ENCODE results near the gene CACNA2D3.

CACNA2D3 gene

DNA sequence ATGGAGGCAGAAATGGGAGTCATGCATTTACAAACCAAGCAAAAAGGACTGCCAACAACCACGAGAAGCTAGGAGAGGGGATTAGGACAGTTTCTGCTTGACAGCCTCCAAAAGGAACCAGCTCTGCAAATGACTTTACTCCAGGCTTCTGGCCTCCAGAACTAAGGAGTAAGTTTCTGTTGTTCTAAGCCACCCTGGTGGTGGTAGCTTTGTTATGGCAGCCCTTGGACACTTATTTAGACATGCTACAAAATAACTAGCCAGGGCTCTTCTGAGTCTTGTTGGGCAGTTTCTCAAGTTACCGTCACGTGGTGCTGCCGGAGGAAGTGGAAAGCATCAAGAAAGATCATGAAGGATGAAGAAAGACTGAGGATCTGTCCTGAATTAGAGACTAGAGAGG lies 419.0 kb downstream of the CACNA2D3 start:
- no peak for DNase-seq (ENCODE audit: low read depth, low spot score)

DNA sequence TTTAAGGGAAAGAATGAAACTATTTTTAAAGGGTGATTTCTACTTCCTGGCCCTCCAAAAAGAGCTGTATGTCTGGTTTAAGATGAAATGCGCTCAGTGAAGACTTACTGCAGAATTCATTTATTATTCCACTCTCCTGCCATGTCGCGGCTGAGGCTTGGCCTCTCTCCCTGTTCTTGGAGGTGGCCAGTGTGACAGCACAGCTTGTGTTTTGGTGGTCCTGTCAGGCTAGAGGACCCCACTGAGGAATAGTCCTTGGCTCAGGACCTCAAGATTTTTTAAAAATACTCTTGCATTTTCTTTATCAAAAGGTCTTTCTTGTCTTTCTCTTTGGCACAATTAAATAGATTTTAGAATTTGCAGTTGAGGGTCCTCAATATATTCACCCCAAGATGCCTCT lies 421.1 kb downstream of the CACNA2D3 start:
- H3K4me3 ChIP-seq: no peak overlapping the region
- no peak overlapping the region for H3K27ac ChIP-seq
- TF ChIP-seq EZH2 (IDR thresholded peaks at IDR 0.05) (no peak), FOXP2 (optimal IDR thresholded peaks at IDR 0.05; ENCODE audit: control extremely low read depth, extremely low read length, insufficient read depth) (no peak), POLR2AphosphoS5 (IDR thresholded peaks at IDR 0.05; ENCODE audit: borderline replicate concordance, low read depth, low read length) (no peak)
- no peaks in the 10 kb centered on the region for H3K36me3 ChIP-seq (ENCODE audit: insufficient read depth, low read length)
- no peak for DNase-seq (ENCODE audit: low read depth, low spot score)
- H3K9me3 ChIP-seq (ENCODE audit: low read depth, low read length): no peaks in the 10 kb centered on the region
- H3K9ac ChIP-seq (ENCODE audit: insufficient read length): no peak overlapping the region

More for the DNA sequence above, 419.0 kb downstream of the CACNA2D3 start:
- Histone ChIP-seq H3K9ac (ENCODE audit: insufficient read length) (no peak overlapping the region), H3K4me3 (no peak overlapping the region), H3K27ac (no peak overlapping the region), H3K9me3 (ENCODE audit: low read depth, low read length) (no peaks in the 10 kb centered on the region), H3K36me3 (ENCODE audit: insufficient read depth, low read length) (no peaks in the 10 kb centered on the region)
- TF ChIP-seq FOXP2 (optimal IDR thresholded peaks at IDR 0.05; ENCODE audit: control extremely low read depth, extremely low read length, insufficient read depth) (no peak), EZH2 (IDR thresholded peaks at IDR 0.05) (no peak)

DNA sequence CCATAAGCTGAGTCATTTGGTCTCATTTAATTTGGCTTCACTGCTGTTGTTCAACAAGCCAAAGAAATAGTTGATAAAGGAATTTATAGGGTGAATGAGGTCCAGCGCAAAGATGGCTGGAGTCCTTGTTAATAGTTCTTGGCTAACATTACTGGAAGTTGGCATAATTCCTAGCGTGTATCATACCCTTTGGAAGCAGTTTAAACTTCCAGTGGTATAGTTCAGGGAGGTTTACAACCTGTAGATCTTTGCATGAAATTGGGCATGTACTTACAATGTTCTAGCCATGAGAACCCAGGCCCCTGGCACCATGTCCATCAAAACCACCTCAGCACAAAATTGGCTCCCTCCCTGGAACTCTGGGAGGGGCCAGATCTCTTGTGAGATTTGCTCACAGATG lies 424.7 kb downstream of the CACNA2D3 start:
- no peak for TF ChIP-seq FOXP2 (optimal IDR thresholded peaks at IDR 0.05; ENCODE audit: control extremely low read depth, extremely low read length, insufficient read depth)
- TF ChIP-seq EZH2 (IDR thresholded peaks at IDR 0.05): no peak
- no peak for TF ChIP-seq POLR2AphosphoS5 (IDR thresholded peaks at IDR 0.05; ENCODE audit: borderline replicate concordance, low read depth, low read length)
- Histone ChIP-seq H3K27ac (no peak overlapping the region), H3K9ac (ENCODE audit: insufficient read length) (no peak overlapping the region), H3K9me3 (ENCODE audit: low read depth, low read length) (no peaks in the 10 kb centered on the region), H3K4me3 (no peak overlapping the region), H3K36me3 (ENCODE audit: insufficient read depth, low read length) (no peaks in the 10 kb centered on the region)
- DNase-seq (ENCODE audit: low read depth, low spot score): no peak

- H3K27ac ChIP-seq: no peak overlapping the region
- DNase-seq (ENCODE audit: low read depth, low spot score): no peak
- no peak overlapping the region for H3K9ac ChIP-seq (ENCODE audit: insufficient read length)
- no peaks in the 10 kb centered on the region for H3K36me3 ChIP-seq (ENCODE audit: insufficient read depth, low read length)
- no peaks in the 10 kb centered on the region for H3K9me3 ChIP-seq (ENCODE audit: low read depth, low read length)
- no peak for TF ChIP-seq POLR2AphosphoS5 (IDR thresholded peaks at IDR 0.05; ENCODE audit: borderline replicate concordance, low read depth, low read length)
- no peak for TF ChIP-seq FOXP2 (optimal IDR thresholded peaks at IDR 0.05; ENCODE audit: control extremely low read depth, extremely low read length, insufficient read depth)
- no peak for TF ChIP-seq EZH2 (IDR thresholded peaks at IDR 0.05)
- no peak overlapping the region for H3K4me3 ChIP-seq
Measured at GRCh38 chr3:54547846-54548245, 425.5 kb downstream of the CACNA2D3 start.

- Histone ChIP-seq H3K27ac (no peak overlapping the region), H3K9ac (ENCODE audit: insufficient read length) (no peak overlapping the region), H3K4me3 (no peak overlapping the region), H3K9me3 (ENCODE audit: low read depth, low read length) (no peaks in the 10 kb centered on the region), H3K36me3 (ENCODE audit: insufficient read depth, low read length) (no peaks in the 10 kb centered on the region)
- DNase-seq (ENCODE audit: low read depth, low spot score): no peak
- TF ChIP-seq FOXP2 (optimal IDR thresholded peaks at IDR 0.05; ENCODE audit: control extremely low read depth, extremely low read length, insufficient read depth): no peak
- TF ChIP-seq EZH2 (IDR thresholded peaks at IDR 0.05): no peak
- no peak for TF ChIP-seq POLR2AphosphoS5 (IDR thresholded peaks at IDR 0.05; ENCODE audit: borderline replicate concordance, low read depth, low read length)
Measured at GRCh38 chr3:54549607-54550220, 427.4 kb downstream of the CACNA2D3 start.

DNA sequence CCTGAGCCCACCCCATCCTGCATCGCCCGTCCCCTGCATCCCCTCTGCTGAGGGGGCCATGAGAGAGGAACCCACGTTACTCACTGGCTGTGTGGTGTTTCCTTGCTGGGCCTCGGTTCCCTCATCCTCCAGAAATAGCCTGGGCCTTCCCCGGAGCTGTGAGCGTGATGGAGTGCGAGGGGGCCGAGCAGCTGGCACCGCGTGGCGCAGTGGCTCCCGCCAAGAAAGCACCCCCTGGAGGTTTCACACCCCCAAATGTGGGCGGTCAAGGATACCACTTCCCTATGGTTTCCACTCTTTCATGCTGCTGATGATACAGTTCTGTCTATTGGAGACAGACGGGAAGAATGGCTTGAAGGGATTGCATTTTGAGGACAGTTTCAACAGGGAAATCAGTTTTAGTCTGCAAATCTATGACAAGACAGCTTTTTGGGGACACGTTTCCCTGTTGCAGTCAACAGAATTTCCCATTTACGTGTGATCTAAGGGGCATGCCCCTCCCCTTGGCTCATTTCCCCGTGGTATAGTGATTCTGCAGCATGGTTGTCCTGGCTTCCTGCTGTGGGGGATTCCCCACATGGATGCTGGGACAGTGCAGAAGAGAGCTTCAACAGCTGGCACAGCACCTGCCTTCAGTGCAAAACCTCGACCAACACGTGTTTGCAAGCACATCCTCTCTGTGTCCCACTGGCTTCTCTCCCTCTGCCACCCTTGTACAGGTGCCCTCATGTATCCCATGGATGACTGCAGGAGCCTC lies 428.0 kb downstream of the CACNA2D3 start:
- no peak for DNase-seq (ENCODE audit: low read depth, low spot score)
- Histone ChIP-seq H3K4me3 (no peak overlapping the region), H3K36me3 (ENCODE audit: insufficient read depth, low read length) (no peaks in the 10 kb centered on the region), H3K27ac (no peak overlapping the region), H3K9ac (ENCODE audit: insufficient read length) (no peak overlapping the region), H3K9me3 (ENCODE audit: low read depth, low read length) (no peaks in the 10 kb centered on the region)
- TF ChIP-seq POLR2AphosphoS5 (IDR thresholded peaks at IDR 0.05; ENCODE audit: borderline replicate concordance, low read depth, low read length) (no peak), EZH2 (IDR thresholded peaks at IDR 0.05) (no peak), FOXP2 (optimal IDR thresholded peaks at IDR 0.05; ENCODE audit: control extremely low read depth, extremely low read length, insufficient read depth) (no peak)

GRCh38 chr3:54556630-54557029 lies 434.3 kb downstream of the CACNA2D3 start:
- Histone ChIP-seq H3K4me3 (no peak overlapping the region), H3K9me3 (ENCODE audit: low read depth, low read length) (no peaks in the 10 kb centered on the region), H3K27ac (no peak overlapping the region), H3K36me3 (ENCODE audit: insufficient read depth, low read length) (no peaks in the 10 kb centered on the region), H3K9ac (ENCODE audit: insufficient read length) (no peak overlapping the region)
- no peak for DNase-seq (ENCODE audit: low read depth, low spot score)
- TF ChIP-seq POLR2AphosphoS5 (IDR thresholded peaks at IDR 0.05; ENCODE audit: borderline replicate concordance, low read depth, low read length): no peak
- no peak for TF ChIP-seq FOXP2 (optimal IDR thresholded peaks at IDR 0.05; ENCODE audit: control extremely low read depth, extremely low read length, insufficient read depth)
- TF ChIP-seq EZH2 (IDR thresholded peaks at IDR 0.05): no peak

DNA sequence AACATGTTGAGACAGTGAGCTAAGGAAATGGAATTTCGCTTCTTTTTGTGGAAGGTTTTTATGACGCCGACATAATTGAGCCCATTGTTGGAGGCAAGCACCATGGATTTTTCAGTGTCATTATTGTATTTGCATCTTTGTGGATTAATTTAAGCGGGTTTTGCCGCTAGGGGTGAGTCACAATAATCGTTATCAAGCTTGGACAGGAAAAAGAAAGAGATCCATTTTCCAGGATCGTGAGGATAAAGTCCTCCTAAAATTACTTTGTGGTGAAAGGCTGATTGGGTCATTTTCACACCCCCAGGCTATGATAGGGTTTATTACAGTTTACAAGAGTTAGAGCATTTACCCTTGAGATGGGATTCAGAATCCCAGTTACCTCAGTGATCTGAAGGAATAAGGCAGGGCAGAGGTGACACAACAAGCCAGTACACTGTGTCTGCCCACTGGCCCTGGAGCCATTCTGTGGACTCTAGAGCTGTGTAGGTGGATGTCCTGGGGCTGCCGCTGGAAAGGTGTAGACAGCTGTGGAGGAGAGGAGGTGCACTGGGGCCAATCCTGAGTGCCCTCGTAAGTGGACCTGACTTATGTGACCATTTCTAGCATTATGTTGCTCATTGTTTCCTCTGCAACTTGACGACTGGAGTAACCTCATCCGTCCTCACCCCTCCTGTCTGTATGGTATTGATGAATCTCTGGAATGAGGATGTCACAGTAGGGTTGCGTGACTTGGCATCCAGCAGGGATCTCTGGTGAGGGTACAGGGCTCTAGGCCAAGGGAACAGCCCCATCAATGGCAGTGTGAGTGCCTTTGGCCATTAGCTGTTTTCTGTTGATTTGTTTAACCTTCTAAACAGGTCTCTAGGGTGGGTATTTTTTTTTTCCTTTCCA lies 435.4 kb downstream of the CACNA2D3 start:
- Histone ChIP-seq H3K9ac (ENCODE audit: insufficient read length) (no peak overlapping the region), H3K9me3 (ENCODE audit: low read depth, low read length) (no peaks in the 10 kb centered on the region), H3K4me3 (no peak overlapping the region), H3K27ac (no peak overlapping the region), H3K36me3 (ENCODE audit: insufficient read depth, low read length) (no peaks in the 10 kb centered on the region)
- no peak for DNase-seq (ENCODE audit: low read depth, low spot score)
- TF ChIP-seq POLR2AphosphoS5 (IDR thresholded peaks at IDR 0.05; ENCODE audit: borderline replicate concordance, low read depth, low read length) (no peak), EZH2 (IDR thresholded peaks at IDR 0.05) (no peak), FOXP2 (optimal IDR thresholded peaks at IDR 0.05; ENCODE audit: control extremely low read depth, extremely low read length, insufficient read depth) (no peak)
